ENCODE measurements around the gene DNPH1. TPM values are rescaled to one million over a fixed set of nuclear protein-coding genes. Genes with fewer than 3 reads are reported as not detected.

The DNPH1 gene
- total and polyA plus RNA-seq, 9 donors: 13.6 to 120 (median 44.7) TPM

GRCh38 chr6:43229803-43230620, 731 bp upstream of the DNPH1 start:
- 58 to 68% (median 61%) methylated on average over 17 of the region's 17 CpGs for WGBS, 3 donors
- Histone ChIP-seq H3K27me3 (no peaks in the 10 kb centered on the region), H3K4me3 (peak overlapping the region; percentile 59), H3K9me3 (no peaks in the 10 kb centered on the region), H3K36me3 (no peaks in the 10 kb centered on the region), H3K27ac (peak overlapping the region in 1 of 2 donors; percentile 64), H3K4me1 (ENCODE audit: insufficient read depth) (peaks cover 3% of the 10 kb centered on the region)
- no peak for DNase-seq
- intact Hi-C loops (cut with DNase I): loop anchor here in 1 of 4 donors (10.0 kb wide), 1 partner anchor 275 kb away; no protein-coding TSS in a partner anchor
- no peak for TF ChIP-seq CTCF (IDR thresholded peaks at IDR 0.05)
- no peak for TF ChIP-seq POLR2A (IDR thresholded peaks at IDR 0.05)
- TF ChIP-seq EP300 (IDR thresholded peaks at IDR 0.05): no peak

GRCh38 chr6:43226192-43226851, 3.0 kb downstream of the DNPH1 start:
- no peaks in the 10 kb centered on the region for H3K9me3 ChIP-seq
- H3K27ac ChIP-seq: no peak overlapping the region
- DNase-seq: peak in 1 of 5 donors; percentile 3
- TF ChIP-seq CTCF (IDR thresholded peaks at IDR 0.05): no peak
- no peak for TF ChIP-seq POLR2A (IDR thresholded peaks at IDR 0.05)
- TF ChIP-seq EP300 (IDR thresholded peaks at IDR 0.05): no peak
- WGBS, 3 donors: 85 to 93% (median 91%) methylated on average over 11 of the region's 11 CpGs
- H3K27me3 ChIP-seq: no peaks in the 10 kb centered on the region
- no peaks in the 10 kb centered on the region for H3K36me3 ChIP-seq
- intact Hi-C loops (cut with DNase I): loop anchor here in 1 of 4 donors (10.0 kb wide), 1 partner anchor 278 kb away; no protein-coding TSS in a partner anchor
- no peak overlapping the region for H3K4me3 ChIP-seq
- H3K4me1 ChIP-seq (ENCODE audit: insufficient read depth): peaks cover 3% of the 10 kb centered on the region

GRCh38 chr6:43223175-43223574, 6.1 kb downstream of the DNPH1 start:
- 78 to 87% (median 80%) methylated on average over 14 of the region's 14 CpGs for WGBS, 3 donors
- Histone ChIP-seq H3K4me3 (no peak overlapping the region), H3K27ac (no peak overlapping the region), H3K4me1 (ENCODE audit: insufficient read depth) (no peaks in the 10 kb centered on the region), H3K9me3 (no peaks in the 10 kb centered on the region), H3K27me3 (no peaks in the 10 kb centered on the region), H3K36me3 (no peaks in the 10 kb centered on the region)
- intact Hi-C loops (cut with DNase I): loop anchor here in 1 of 4 donors (10.0 kb wide), 1 partner anchor 282 kb away; no protein-coding TSS in a partner anchor
- TF ChIP-seq CTCF (IDR thresholded peaks at IDR 0.05): no peak
- no peak for TF ChIP-seq POLR2A (IDR thresholded peaks at IDR 0.05)
- no peak for TF ChIP-seq EP300 (IDR thresholded peaks at IDR 0.05)
- peak in 1 of 5 donors; percentile 17 for DNase-seq

GRCh38 chr6:43222418-43223059, 6.7 kb downstream of the DNPH1 start:
- intact Hi-C loops (cut with DNase I): loop anchor here in 1 of 4 donors (10.0 kb wide), 1 partner anchor 282 kb away; no protein-coding TSS in a partner anchor
- H3K36me3 ChIP-seq: no peaks in the 10 kb centered on the region
- no peak overlapping the region for H3K4me3 ChIP-seq
- DNase-seq: peak in 1 of 5 donors; percentile 13
- TF ChIP-seq CTCF (IDR thresholded peaks at IDR 0.05) (no peak), EP300 (IDR thresholded peaks at IDR 0.05) (no peak)
- no peak overlapping the region for H3K27ac ChIP-seq
- H3K9me3 ChIP-seq: no peaks in the 10 kb centered on the region
- H3K4me1 ChIP-seq (ENCODE audit: insufficient read depth): no peaks in the 10 kb centered on the region
- no peaks in the 10 kb centered on the region for H3K27me3 ChIP-seq
- 82 to 89% (median 88%) methylated on average over 15 of the region's 15 CpGs for WGBS, 3 donors

Measured in ovary (tissue), 9 donors.